GM18505 (cell line): ENCODE data around the gene TEX29.

Experiments
- ATAC-seq: cut with Tn5 transposase; IDR thresholded peaks from one replicate; pipeline ENCODE4 v1.9.1; 2021; ENCODE audit not compliant: unreplicated experiment
- POLR2A ChIP-seq: IDR thresholded peaks from 4 replicates; pipeline ENCODE4 v1.6.1; 2011; ENCODE audit warnings: borderline replicate concordance; ENCODE audit not compliant: insufficient read depth, insufficient read length; ENCODE audit errors: extremely low read depth

Gene TEX29

GRCh38 chr13:111330066-111330610 lies 9.7 kb downstream of the TEX29 start:
- ATAC-seq: no peak

GRCh38 chr13:111335298-111335697 lies 14.9 kb downstream of the TEX29 start:
- TF ChIP-seq POLR2A: no peak
- no peak for ATAC-seq

More at GRCh38 chr13:111330066-111330610, 9.7 kb downstream of the TEX29 start:
- TF ChIP-seq POLR2A: no peak

- no peak for ATAC-seq
Measured at GRCh38 chr13:111336666-111337065, 16.2 kb downstream of the TEX29 start.

GRCh38 chr13:111337206-111337605 lies 16.8 kb downstream of the TEX29 start:
- ATAC-seq: no peak
- TF ChIP-seq POLR2A: no peak

More at GRCh38 chr13:111336666-111337065, 16.2 kb downstream of the TEX29 start:
- no peak for TF ChIP-seq POLR2A

DNA sequence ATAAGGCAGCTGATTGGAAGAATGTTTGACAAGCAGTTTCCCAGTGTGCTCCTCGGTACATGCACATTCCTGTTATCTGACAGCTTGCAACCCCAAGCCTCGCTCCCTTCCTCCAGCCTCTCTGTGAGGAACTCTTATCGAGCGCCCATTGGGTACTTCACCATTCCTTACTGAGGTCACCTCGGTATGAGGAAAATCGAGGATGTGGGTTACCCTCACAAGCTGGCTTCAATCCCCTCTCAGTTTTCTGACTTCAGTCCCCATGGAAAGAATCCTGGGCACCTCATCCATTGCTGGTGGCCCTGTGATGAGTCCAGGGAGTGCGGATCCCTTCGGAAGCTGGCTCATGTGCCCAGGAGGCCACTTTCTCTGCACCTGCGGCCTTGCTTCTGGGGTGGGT lies 17.3 kb downstream of the TEX29 start:
- no peak for TF ChIP-seq POLR2A
- ATAC-seq: no peak

- no peak for ATAC-seq
Measured at GRCh38 chr13:111338841-111339240, 18.4 kb downstream of the TEX29 start.

DNA sequence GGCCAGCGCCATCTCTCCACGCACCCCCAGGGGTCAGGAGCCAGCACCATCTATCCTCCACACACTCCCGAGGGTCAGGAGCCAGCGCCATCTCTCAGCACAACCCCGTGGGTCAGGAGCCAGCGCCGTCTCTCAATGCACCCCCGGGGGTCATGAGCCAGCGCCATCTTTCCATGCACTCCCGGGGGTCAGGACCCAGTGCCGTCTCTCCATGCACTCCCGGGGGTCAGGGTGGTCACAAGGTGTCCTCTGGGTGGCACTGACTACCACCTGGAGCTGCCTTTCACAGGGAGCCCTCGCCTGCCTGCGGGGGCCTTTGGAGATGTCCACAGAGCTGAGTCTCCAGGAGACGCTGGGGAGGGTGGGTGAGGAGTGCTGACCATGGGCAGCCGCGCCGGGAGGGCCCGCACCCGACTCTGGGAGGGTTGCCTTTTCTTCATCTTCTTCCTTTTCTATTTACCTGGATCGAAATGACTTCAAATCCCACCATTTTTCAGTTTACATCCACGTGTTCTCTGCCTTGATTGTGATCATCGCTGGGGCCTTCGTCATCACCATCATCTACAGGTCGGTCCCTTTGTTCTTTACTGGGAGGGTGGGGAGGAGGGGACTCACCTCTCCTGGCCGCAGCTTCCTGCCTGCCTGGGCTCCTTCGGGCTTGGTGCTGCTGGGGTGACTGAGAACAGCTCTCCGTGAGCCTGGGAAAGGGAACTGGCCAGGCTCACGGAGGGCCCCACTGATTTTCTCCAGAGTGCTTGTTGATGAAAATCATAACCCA lies 19.1 kb downstream of the TEX29 start:
- no peak for ATAC-seq

More at GRCh38 chr13:111338841-111339240, 18.4 kb downstream of the TEX29 start:
- no peak for TF ChIP-seq POLR2A

DNA sequence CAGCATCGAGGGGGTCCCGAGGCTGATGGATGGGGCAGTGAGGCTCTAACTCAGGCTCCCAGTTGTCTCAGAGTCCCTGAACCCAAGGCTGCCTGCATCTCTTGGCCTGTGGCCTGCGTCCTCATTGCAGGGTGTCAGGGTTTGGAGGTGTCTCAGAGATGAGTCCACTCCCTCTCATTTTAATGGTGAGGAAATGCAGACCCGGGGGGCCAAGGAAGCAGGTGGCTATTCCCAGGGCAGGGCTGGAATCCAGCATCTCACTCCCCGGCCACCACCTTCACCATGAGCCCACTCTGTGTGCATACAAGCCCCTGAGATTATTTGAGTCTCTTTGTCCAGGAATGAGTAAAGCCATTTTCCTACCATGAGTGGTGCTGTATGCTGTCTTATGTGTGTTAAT lies 21.4 kb downstream of the TEX29 start:
- TF ChIP-seq POLR2A: no peak
- ATAC-seq: no peak

More for the DNA sequence above, 19.1 kb downstream of the TEX29 start:
- no peak for TF ChIP-seq POLR2A

DNA sequence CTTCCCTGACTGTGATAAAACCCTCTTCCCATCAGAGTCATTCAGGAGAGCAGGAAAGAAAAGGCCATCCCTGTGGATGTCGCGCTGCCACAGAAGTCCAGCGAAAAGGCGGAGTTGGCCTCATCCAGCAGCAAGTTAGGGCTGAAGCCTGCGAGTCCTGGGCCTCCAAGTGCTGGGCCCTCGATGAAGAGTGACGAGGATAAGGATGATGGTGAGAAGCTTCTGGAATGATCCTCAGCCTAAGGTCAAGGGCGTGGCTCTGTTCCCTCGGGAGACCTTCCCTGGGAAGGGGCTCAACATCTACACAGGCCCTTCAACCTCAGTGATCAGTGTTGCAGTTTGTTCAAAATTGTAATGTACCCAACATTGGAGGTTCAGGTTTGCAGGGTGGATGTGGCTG lies 22.3 kb downstream of the TEX29 start:
- no peak for TF ChIP-seq POLR2A
- ATAC-seq: no peak

DNA sequence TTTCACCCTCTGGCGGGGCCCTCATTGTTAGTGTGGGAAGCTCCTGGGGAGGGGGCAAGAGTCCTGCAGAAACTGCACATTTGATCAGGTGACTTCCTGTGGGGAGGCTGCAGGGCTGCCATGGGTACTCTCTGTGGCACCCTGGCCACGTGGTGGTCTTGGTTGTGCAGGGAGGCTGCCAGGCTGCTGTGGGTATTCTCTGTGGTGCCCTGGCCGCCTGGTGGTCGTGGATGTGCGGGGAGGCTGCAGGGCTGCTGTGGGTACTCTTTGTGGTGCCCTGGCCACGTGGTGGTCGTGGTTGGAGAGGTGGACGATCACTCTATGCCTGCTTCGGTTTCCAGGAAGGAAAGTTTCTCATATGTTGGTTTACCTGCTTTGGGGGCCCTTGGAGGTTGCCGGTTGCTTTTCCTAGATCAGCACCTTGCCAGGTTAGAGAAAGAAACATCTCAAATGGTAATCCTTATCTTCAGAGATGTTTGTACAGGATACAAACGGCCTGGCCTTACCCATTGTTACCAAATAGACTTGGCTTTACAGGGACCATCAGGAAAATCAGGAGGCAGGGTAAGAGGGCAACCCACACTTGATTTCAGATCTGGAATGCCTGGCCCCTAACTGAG lies 22.9 kb downstream of the TEX29 start:
- no peak for ATAC-seq
- no peak for TF ChIP-seq POLR2A

DNA sequence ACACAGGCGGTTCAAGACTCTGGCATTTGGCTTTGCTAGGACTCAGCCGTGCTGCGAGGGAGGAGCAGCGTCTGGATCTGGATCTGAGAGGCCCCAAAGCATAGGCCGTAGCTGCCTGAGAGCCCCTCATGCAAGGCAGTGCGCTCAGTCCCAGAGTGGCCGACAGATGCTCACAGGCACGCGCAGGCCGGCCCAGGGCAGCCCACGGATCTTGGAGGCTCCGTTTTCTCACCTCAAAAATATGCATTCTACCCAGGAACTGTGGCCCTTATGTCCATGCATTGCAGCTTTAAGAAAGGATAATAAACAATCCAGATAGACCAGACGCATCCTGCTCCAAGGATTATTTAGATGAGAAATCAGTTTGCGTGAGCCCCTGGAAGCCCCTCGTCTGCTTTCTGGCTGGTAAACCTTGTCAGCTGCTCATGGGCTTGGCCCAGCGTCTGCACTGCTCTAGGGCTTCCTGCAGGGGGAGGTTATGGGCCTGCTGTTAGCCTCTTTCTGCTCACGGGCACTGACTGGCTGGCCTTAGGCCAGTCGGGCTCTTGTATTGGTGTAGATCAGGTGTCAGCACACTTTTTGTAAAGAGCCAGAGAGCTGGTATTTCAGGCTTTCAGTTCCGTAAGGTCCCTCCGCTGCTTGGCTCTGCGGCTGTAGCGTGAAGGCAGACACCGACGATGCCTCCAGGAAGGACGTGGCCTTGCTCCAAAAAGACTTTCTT lies 24.2 kb downstream of the TEX29 start:
- no peak for TF ChIP-seq POLR2A
- ATAC-seq: no peak

DNA sequence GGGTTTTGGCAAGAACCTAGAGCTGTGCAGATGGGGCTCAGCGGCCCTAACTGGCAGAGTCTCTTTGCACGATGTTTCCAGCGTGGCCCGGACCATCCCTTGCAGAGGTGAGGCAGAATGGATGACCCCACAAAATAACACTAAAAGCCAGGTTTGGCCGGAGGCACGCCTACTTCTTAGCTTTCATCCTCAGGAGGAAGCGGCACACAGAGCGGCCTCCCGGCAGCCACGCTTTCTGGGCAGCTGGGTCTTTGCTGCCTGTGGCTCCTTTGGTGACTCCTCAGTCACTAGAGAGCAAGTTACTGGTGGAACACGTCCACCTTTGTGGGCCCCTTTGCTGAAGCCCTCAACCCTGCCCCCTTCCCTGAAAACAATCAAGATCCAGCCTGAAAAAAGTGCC lies 25.2 kb downstream of the TEX29 start:
- no peak for TF ChIP-seq POLR2A

GRCh38 chr13:111346101-111346680 lies 25.7 kb downstream of the TEX29 start:
- TF ChIP-seq POLR2A: no peak
- ATAC-seq: no peak

More for the DNA sequence above, 25.2 kb downstream of the TEX29 start:
- ATAC-seq: no peak
